ENCODE measurements around the gene TDRD10. TPM values are rescaled to one million over a fixed set of nuclear protein-coding genes. Genes with fewer than 3 reads are reported as not detected.

The TDRD10 gene
- total RNA-seq, 1 donor from 2014 or later, result not detected

DNA sequence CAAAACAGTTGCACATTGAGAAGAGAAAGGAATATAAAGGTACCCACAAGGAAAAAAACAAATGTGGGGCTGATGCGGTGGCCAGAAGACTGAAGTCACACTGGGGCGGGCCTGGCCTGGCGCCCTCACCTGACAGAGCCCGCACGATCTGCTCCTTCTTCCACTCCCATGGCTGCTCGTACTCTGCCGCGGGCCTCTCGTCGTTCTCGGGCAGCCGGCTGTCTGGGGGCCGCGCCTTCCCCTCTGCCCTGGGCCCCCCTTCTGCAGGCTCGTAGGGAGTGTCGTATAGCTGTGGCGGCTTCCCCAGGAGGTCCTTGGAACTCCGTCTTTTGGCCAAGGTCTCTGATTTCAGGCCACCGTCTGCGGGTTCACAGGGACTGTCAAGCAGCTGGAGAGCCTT, 13.1 kb upstream of the TDRD10 start:
- intact Hi-C loops (cut with micrococcal nuclease), result no loop called here
- H3K27ac Mint-ChIP-seq, result no peak overlapping the region
- peaks cover 16% of the 10 kb centered on the region for H3K4me1 Mint-ChIP-seq
- no peak for DNase-seq
- no peaks in the 10 kb centered on the region for H3K9me3 Mint-ChIP-seq
- H3K36me3 Mint-ChIP-seq (ENCODE audit: low read depth), result no peaks in the 10 kb centered on the region
- no peak overlapping the region for H3K4me3 Mint-ChIP-seq
- peaks cover 34% of the 10 kb centered on the region for H3K27me3 Mint-ChIP-seq

GRCh38 chr1:154489695-154490274, 12.2 kb upstream of the TDRD10 start:
- Mint-ChIP-seq H3K27ac (no peak overlapping the region), H3K4me3 (no peak overlapping the region), H3K4me1 (peaks cover 16% of the 10 kb centered on the region), H3K9me3 (no peaks in the 10 kb centered on the region), H3K36me3 (ENCODE audit: low read depth) (no peaks in the 10 kb centered on the region), H3K27me3 (peaks cover 30% of the 10 kb centered on the region)
- no peak for DNase-seq
- intact Hi-C loops (cut with micrococcal nuclease), result no loop called here

DNA sequence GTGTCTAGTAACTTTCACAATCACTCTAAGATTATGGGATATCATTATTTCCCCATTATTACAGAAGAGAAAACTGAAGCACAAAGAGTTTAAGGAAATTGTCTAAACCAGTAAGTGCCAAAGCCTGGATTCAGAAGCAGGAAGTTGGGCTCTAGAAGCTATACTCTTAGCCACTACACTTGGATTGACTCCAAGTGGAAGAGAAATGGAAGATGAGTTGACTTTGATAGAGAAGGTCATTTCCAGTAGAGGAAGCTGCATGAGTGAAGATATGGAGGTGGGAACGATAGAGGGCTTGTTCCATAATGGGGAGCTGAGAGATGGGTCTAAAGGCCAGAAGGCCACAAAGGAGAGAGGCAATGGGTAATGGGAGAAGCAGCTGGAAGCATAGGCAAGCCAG, 11.7 kb upstream of the TDRD10 start:
- intact Hi-C loops (cut with micrococcal nuclease), result no loop called here
- peaks cover 30% of the 10 kb centered on the region for H3K27me3 Mint-ChIP-seq

DNA sequence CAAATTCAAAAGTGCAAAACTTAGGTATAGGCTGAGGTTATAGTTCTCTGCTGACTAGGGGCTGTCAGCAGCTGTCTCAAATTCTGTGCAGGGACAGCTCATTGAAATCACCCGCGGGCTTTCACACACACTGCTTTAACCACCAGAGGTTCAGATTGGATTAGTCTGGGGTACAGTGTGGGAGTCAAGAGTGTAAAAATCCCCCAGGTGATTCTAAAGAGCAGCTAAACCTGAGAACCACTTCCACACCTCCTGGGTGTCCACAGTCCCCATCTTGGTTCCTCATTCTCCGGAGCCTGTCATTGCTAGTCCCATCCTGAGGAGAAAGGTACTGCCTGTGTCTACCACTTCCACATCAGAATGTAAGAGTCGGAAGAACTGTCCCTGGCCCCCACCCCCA, 9.9 kb upstream of the TDRD10 start:
- Mint-ChIP-seq H3K27me3 (peaks cover 30% of the 10 kb centered on the region), H3K4me3 (no peak overlapping the region), H3K27ac (no peak overlapping the region), H3K9me3 (no peaks in the 10 kb centered on the region), H3K4me1 (peaks cover 19% of the 10 kb centered on the region), H3K36me3 (ENCODE audit: low read depth) (no peaks in the 10 kb centered on the region)
- DNase-seq, result no peak
- intact Hi-C loops (cut with micrococcal nuclease), result no loop called here

More for the DNA sequence above, 11.7 kb upstream of the TDRD10 start:
- no peak overlapping the region for H3K27ac Mint-ChIP-seq
- no peak for DNase-seq
- H3K9me3 Mint-ChIP-seq, result no peaks in the 10 kb centered on the region
- no peak overlapping the region for H3K4me3 Mint-ChIP-seq
- H3K36me3 Mint-ChIP-seq (ENCODE audit: low read depth), result no peaks in the 10 kb centered on the region
- H3K4me1 Mint-ChIP-seq, result peaks cover 16% of the 10 kb centered on the region

GRCh38 chr1:154493276-154493675, 8.7 kb upstream of the TDRD10 start:
- peak; percentile 70 for DNase-seq
- H3K36me3 Mint-ChIP-seq (ENCODE audit: low read depth), result no peaks in the 10 kb centered on the region
- peaks cover 20% of the 10 kb centered on the region for H3K4me1 Mint-ChIP-seq
- no peaks in the 10 kb centered on the region for H3K9me3 Mint-ChIP-seq
- peaks cover 29% of the 10 kb centered on the region for H3K27me3 Mint-ChIP-seq
- no peak overlapping the region for H3K27ac Mint-ChIP-seq
- peak overlapping the region; percentile 43 for H3K4me3 Mint-ChIP-seq
- intact Hi-C loops (cut with micrococcal nuclease), result no loop called here

- peaks cover 24% of the 10 kb centered on the region for H3K4me1 Mint-ChIP-seq
- intact Hi-C loops (cut with micrococcal nuclease), result no loop called here
- no peak overlapping the region for H3K27ac Mint-ChIP-seq
- H3K27me3 Mint-ChIP-seq, result peaks cover 44% of the 10 kb centered on the region
- H3K9me3 Mint-ChIP-seq, result no peaks in the 10 kb centered on the region
- H3K36me3 Mint-ChIP-seq (ENCODE audit: low read depth), result no peaks in the 10 kb centered on the region
- DNase-seq, result no peak
- H3K4me3 Mint-ChIP-seq, result no peak overlapping the region
Measured at GRCh38 chr1:154495496-154496273, 6.3 kb upstream of the TDRD10 start.

- Mint-ChIP-seq H3K36me3 (ENCODE audit: low read depth) (peaks cover 1% of the 10 kb centered on the region), H3K4me1 (peaks cover 24% of the 10 kb centered on the region), H3K9me3 (no peaks in the 10 kb centered on the region), H3K4me3 (no peak overlapping the region), H3K27me3 (peaks cover 47% of the 10 kb centered on the region), H3K27ac (no peak overlapping the region)
- intact Hi-C loops (cut with micrococcal nuclease), result no loop called here
- DNase-seq, result no peak
Measured at GRCh38 chr1:154496383-154496782, 5.6 kb upstream of the TDRD10 start.

GRCh38 chr1:154497026-154497806, 4.8 kb upstream of the TDRD10 start:
- intact Hi-C loops (cut with micrococcal nuclease), result no loop called here
- Mint-ChIP-seq H3K9me3 (no peaks in the 10 kb centered on the region), H3K36me3 (ENCODE audit: low read depth) (peaks cover 1% of the 10 kb centered on the region), H3K27me3 (peaks cover 42% of the 10 kb centered on the region), H3K27ac (no peak overlapping the region), H3K4me1 (peaks cover 23% of the 10 kb centered on the region), H3K4me3 (no peak overlapping the region)
- DNase-seq, result no peak

DNA sequence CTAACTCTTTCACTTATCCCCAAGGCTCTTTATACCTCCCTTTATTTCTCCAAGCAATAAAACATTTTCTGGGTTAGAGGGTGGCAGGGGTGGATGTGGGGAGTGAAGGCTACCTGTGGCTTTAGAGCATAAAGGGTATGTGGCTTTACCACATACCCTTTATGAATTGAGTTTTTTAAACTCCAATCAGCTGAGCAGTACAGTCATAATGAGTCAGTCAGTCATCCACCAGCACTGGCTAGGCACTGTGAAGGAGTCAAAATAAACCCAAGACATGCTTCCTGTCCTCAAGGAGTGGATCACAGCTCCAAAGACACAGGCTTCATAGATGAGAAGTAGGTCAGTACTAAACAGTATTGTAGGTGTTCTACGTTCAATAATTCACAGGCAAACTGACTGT, 2.6 kb upstream of the TDRD10 start:
- Mint-ChIP-seq H3K4me1 (peaks cover 8% of the 10 kb centered on the region), H3K4me3 (no peak overlapping the region), H3K27me3 (peaks cover 55% of the 10 kb centered on the region), H3K9me3 (no peaks in the 10 kb centered on the region), H3K27ac (no peak overlapping the region), H3K36me3 (ENCODE audit: low read depth) (peaks cover 1% of the 10 kb centered on the region)
- intact Hi-C loops (cut with micrococcal nuclease), result no loop called here
- no peak for DNase-seq

- no peaks in the 10 kb centered on the region for H3K9me3 Mint-ChIP-seq
- peaks cover 1% of the 10 kb centered on the region for H3K36me3 Mint-ChIP-seq (ENCODE audit: low read depth)
- H3K4me3 Mint-ChIP-seq, result no peak overlapping the region
- peaks cover 62% of the 10 kb centered on the region for H3K27me3 Mint-ChIP-seq
- peaks cover 8% of the 10 kb centered on the region for H3K4me1 Mint-ChIP-seq
- DNase-seq, result no peak
- intact Hi-C loops (cut with micrococcal nuclease), result no loop called here
- H3K27ac Mint-ChIP-seq, result no peak overlapping the region
Measured at GRCh38 chr1:154500533-154500932, 1.5 kb upstream of the TDRD10 start.

DNA sequence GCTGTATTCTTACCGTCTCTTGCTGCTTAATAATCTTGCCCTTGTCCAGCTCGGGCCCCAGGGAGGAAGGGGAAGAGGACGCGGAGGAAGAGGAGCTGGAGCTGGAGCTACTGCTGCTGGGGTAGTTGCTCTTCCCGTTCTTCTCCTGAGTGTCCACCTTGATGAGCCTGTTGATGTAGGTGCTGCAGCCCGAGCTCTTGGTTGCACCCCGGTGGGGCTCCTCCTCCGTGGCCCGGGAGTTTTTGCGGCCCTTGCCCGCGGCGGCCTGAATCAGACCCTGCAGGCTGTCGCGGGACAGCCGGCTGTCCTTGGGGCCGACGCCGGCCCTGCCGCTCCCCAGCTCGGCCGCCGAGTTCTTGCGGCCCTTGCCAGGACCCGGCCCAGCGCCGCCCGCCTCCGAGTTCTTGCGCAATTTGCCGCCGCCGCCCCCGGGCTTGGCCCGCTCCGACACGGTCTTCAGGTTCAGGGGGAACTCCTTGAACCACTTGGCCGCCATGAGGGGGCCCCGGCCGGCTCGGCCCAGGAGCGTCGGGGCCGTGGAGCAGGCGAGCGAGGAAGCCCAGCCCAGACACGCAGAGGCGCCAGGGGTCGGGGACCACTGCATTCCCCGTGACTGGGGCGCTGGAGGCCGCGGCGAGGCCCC, 475 bp upstream of the TDRD10 start:
- no peak for DNase-seq
- peaks cover 71% of the 10 kb centered on the region for H3K27me3 Mint-ChIP-seq
- H3K4me1 Mint-ChIP-seq, result peaks cover 8% of the 10 kb centered on the region
- no peak overlapping the region for H3K27ac Mint-ChIP-seq
- H3K4me3 Mint-ChIP-seq, result peak overlapping the region; percentile 5
- H3K36me3 Mint-ChIP-seq (ENCODE audit: low read depth), result peaks cover 1% of the 10 kb centered on the region
- no peaks in the 10 kb centered on the region for H3K9me3 Mint-ChIP-seq
- intact Hi-C loops (cut with micrococcal nuclease), result no loop called here

GRCh38 chr1:154502744-154503115, 711 bp downstream of the TDRD10 start:
- H3K4me3 Mint-ChIP-seq, result peak overlapping the region; percentile 54
- intact Hi-C loops (cut with micrococcal nuclease), result no loop called here

GRCh38 chr1:154503898-154504297, 1.9 kb downstream of the TDRD10 start:
- Mint-ChIP-seq H3K36me3 (ENCODE audit: low read depth) (peaks cover 1% of the 10 kb centered on the region), H3K27ac (no peak overlapping the region), H3K4me3 (no peak overlapping the region), H3K4me1 (peaks cover 4% of the 10 kb centered on the region), H3K9me3 (no peaks in the 10 kb centered on the region), H3K27me3 (peaks cover 78% of the 10 kb centered on the region)
- intact Hi-C loops (cut with micrococcal nuclease), result no loop called here
- DNase-seq, result no peak

More at GRCh38 chr1:154502744-154503115, 711 bp downstream of the TDRD10 start:
- H3K36me3 Mint-ChIP-seq (ENCODE audit: low read depth), result peaks cover 1% of the 10 kb centered on the region
- peaks cover 78% of the 10 kb centered on the region for H3K27me3 Mint-ChIP-seq
- no peak for DNase-seq
- H3K4me1 Mint-ChIP-seq, result peaks cover 4% of the 10 kb centered on the region
- H3K9me3 Mint-ChIP-seq, result no peaks in the 10 kb centered on the region
- H3K27ac Mint-ChIP-seq, result no peak overlapping the region

DNA sequence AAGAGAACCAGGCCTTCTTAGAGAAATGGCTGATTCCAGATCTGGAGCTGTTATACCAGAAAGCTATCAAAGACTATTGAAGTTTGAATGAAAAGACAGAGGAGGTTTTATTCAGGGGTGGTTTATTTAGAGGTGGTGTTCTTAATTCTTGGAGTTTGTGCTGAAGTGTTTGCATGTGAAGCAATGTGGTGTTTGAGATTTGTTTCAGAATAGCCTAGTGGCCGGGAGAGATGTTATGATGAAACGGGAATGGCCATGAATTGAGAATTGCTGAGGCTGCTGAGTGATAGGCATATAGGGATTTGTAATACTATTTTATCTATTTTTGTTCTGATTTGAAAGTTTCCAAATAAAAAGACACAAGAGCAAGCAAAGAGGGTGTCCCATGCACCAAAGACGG, 10.7 kb downstream of the TDRD10 start:
- H3K4me1 Mint-ChIP-seq, result no peaks in the 10 kb centered on the region
- H3K36me3 Mint-ChIP-seq (ENCODE audit: low read depth), result no peaks in the 10 kb centered on the region
- H3K9me3 Mint-ChIP-seq, result no peaks in the 10 kb centered on the region
- peaks cover 42% of the 10 kb centered on the region for H3K27me3 Mint-ChIP-seq
- no peak overlapping the region for H3K27ac Mint-ChIP-seq
- no peak overlapping the region for H3K4me3 Mint-ChIP-seq
- no peak for DNase-seq
- intact Hi-C loops (cut with micrococcal nuclease), result no loop called here

Measured in activated CD4-positive, alpha-beta T cell treated with anti-CD3 and anti-CD28 coated beads, Interleukin-2, amount 10 ng/mL, durations not matched to agents 24 days and 14 days (primary cell).